ENCODE measurements around the gene MSANTD3. TPM values are rescaled to one million over a fixed set of nuclear protein-coding genes. Genes with fewer than 3 reads are reported as not detected.
A peak's percentile ranks its signal among the peaks of the same experiment; 100 is the strongest.

The MSANTD3 gene
- total RNA-seq, 1 donor from 2014 or later: 26.4 TPM

DNA sequence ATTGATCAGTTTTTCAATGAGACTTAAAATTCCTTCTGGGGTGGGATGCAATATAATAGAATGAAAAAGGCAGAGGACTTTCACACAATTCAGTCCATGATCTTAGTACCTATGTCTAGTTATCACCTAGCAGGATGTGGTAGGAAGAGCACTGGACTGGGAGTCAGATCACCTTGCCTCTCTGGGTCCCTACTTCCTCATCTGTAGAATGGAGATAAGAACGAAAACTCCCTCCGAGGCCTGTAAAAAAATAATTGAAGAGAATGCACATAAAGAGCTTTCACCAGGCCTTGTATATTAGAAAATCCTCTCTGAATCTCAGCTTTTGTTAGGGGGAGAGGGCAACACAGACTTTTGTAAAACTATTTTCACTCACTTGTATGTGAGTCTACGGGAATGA, 45.3 kb downstream of the MSANTD3 start:
- Mint-ChIP-seq H3K36me3 (peaks cover 3% of the 10 kb centered on the region), H3K4me3 (peak overlapping the region; percentile 84), H3K27me3 (no peaks in the 10 kb centered on the region), H3K27ac (peak overlapping the region; percentile 70), H3K9me3 (no peaks in the 10 kb centered on the region), H3K4me1 (ENCODE audit: unreplicated experiment) (peaks cover 31% of the 10 kb centered on the region)
- no peak for DNase-seq (ENCODE audit: extremely low spot score, unreplicated experiment)
- TF ChIP-seq, protein P1, sequence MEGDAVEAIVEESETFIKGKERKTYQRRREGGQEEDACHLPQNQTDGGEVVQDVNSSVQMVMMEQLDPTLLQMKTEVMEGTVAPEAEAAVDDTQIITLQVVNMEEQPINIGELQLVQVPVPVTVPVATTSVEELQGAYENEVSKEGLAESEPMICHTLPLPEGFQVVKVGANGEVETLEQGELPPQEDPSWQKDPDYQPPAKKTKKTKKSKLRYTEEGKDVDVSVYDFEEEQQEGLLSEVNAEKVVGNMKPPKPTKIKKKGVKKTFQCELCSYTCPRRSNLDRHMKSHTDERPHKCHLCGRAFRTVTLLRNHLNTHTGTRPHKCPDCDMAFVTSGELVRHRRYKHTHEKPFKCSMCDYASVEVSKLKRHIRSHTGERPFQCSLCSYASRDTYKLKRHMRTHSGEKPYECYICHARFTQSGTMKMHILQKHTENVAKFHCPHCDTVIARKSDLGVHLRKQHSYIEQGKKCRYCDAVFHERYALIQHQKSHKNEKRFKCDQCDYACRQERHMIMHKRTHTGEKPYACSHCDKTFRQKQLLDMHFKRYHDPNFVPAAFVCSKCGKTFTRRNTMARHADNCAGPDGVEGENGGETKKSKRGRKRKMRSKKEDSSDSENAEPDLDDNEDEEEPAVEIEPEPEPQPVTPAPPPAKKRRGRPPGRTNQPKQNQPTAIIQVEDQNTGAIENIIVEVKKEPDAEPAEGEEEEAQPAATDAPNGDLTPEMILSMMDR (conservative IDR thresholded peaks at IDR 0.05): no peak

GRCh38 chr9:100472788-100473275, 45.9 kb downstream of the MSANTD3 start, which contains the start of gene TMEFF1:
TSS of gene TMEFF1 (plus strand) at chr9:100473149. CDS start at chr9:100473545, 396 bp downstream.
- Mint-ChIP-seq H3K4me3 (peak within 1 kb of the TSS; percentile 97), H3K27ac (peak within 1 kb of the TSS; percentile 81), H3K9me3 (no peaks in the 10 kb centered on the region), H3K36me3 (peaks cover 3% of the 10 kb centered on the region), H3K4me1 (ENCODE audit: unreplicated experiment) (peaks cover 31% of the 10 kb centered on the region), H3K27me3 (no peaks in the 10 kb centered on the region)
- peak; percentile 83 for DNase-seq (ENCODE audit: extremely low spot score, unreplicated experiment)
- TF ChIP-seq, protein P1 (conservative IDR thresholded peaks at IDR 0.05): peak; percentile 55

GRCh38 chr9:100473276-100474081, 46.5 kb downstream of the MSANTD3 start:
- Mint-ChIP-seq H3K36me3 (peaks cover 3% of the 10 kb centered on the region), H3K4me1 (ENCODE audit: unreplicated experiment) (peaks cover 31% of the 10 kb centered on the region)

DNA sequence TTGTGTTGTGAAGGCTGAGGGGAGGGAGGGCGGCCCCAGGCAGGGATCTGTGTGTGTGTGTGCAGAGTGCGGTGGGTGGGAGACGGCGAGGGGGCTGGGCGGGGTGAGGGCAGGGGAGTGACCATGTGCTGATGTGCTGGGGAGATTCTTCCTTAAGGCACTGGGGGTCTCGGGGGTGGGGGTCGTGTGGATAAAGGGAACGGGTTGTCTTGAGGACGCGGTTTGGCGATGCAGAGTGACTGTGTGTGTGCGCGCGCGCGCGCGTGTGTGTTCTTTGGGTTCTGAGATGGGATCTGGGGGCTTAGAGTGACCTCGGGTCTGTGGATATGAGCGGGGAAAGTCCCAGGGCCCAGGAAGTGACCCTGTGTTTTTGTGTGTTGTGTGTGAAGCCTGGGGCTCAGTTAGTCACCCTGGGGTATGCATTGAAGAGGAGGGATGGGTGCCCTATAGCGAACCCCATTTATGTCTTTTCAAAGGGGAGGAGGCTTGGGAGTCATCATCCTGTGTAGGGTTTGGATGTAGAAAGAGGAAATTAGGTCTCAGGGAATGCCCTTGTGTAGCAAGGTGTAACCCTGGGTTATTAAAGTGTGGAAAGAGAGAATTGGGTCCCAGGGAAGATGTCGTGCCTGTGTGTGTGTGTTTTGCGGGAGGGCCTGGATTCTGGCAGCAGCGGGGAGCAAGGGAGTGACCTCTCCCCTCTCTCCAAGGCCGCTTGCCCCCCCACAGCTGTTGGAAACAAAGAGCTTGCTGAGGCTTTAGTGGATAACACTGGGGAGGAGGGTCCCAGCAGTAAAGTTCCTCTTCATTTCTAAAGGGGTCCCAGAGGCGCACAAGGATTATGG, 47.4 kb downstream of the MSANTD3 start:
- H3K9me3 Mint-ChIP-seq: no peaks in the 10 kb centered on the region
- H3K27ac Mint-ChIP-seq: peak overlapping the region; percentile 81
- H3K4me1 Mint-ChIP-seq (ENCODE audit: unreplicated experiment): peaks cover 25% of the 10 kb centered on the region
- TF ChIP-seq, protein P1 (conservative IDR thresholded peaks at IDR 0.05): no peak
- H3K4me3 Mint-ChIP-seq: peak overlapping the region; percentile 97
- peak; percentile 71 for DNase-seq (ENCODE audit: extremely low spot score, unreplicated experiment)
- H3K27me3 Mint-ChIP-seq: no peaks in the 10 kb centered on the region
- H3K36me3 Mint-ChIP-seq: peaks cover 9% of the 10 kb centered on the region

More at GRCh38 chr9:100473276-100474081, 46.5 kb downstream of the MSANTD3 start:
- H3K4me3 Mint-ChIP-seq: peak overlapping the region; percentile 97
- no peaks in the 10 kb centered on the region for H3K9me3 Mint-ChIP-seq
- DNase-seq (ENCODE audit: extremely low spot score, unreplicated experiment): peak; percentile 74
- peak overlapping the region; percentile 81 for H3K27ac Mint-ChIP-seq
- TF ChIP-seq, protein P1 (conservative IDR thresholded peaks at IDR 0.05): no peak
- no peaks in the 10 kb centered on the region for H3K27me3 Mint-ChIP-seq

GRCh38 chr9:100474924-100475276, 48.0 kb downstream of the MSANTD3 start:
- H3K27ac Mint-ChIP-seq: peak overlapping the region; percentile 81
- peaks cover 15% of the 10 kb centered on the region for H3K36me3 Mint-ChIP-seq
- H3K27me3 Mint-ChIP-seq: no peaks in the 10 kb centered on the region
- H3K9me3 Mint-ChIP-seq: no peaks in the 10 kb centered on the region
- TF ChIP-seq, protein P1 (conservative IDR thresholded peaks at IDR 0.05): no peak
- peak overlapping the region; percentile 97 for H3K4me3 Mint-ChIP-seq
- no peak for DNase-seq (ENCODE audit: extremely low spot score, unreplicated experiment)
- H3K4me1 Mint-ChIP-seq (ENCODE audit: unreplicated experiment): peaks cover 21% of the 10 kb centered on the region

All from type B pancreatic cell (in vitro differentiated cells).